Activated CD8-positive, alpha-beta T cell treated with anti-CD3 and anti-CD28 coated beads for 36 hours (primary cell): ENCODE data around the gene TSPAN32. TPM values are rescaled to one million over a fixed set of nuclear protein-coding genes. Genes with fewer than 3 reads are reported as not detected.
"Not testable (repeated sequence)": the region's sequence is repeated elsewhere in the genome, so short reads cannot be mapped to it uniquely, and the experiment has no call there.

Source experiments
- ATAC-seq: fragments of 200-7000 bp; cut with Tn5 transposase; one replicate; pipeline ENCODE4 v1.10.0; 2021; ENCODE audit warnings: mild to moderate bottlenecking, moderate library complexity
- CTCF ChIA-PET: fragments of 350-600 bp; sonication (Branson Sonifier 250); formaldehyde crosslinking; loops from one replicate; lab custom pipeline; 2021; ENCODE audit warnings: antibody characterized with exemption; lab: Charles Lee
- POLR2A ChIA-PET: fragments of 350-600 bp; sonication (Branson Sonifier 250); formaldehyde crosslinking; loops from one replicate; lab custom pipeline; 2021; ENCODE audit warnings: antibody characterized with exemption; lab: Charles Lee
- DNase-seq: peaks from one replicate; pipeline ENCODE4 v3.0.0-alpha.2; 2020
- H3K27ac Mint-ChIP-seq: one replicate; pipeline ENCODE4 v1.8.0; 2021; ENCODE audit warnings: mild to moderate bottlenecking, mixed read lengths
- H3K27me3 Mint-ChIP-seq: one replicate; pipeline ENCODE4 v1.8.0; 2021; ENCODE audit warnings: mixed read lengths
- H3K36me3 Mint-ChIP-seq: one replicate; pipeline ENCODE4 v1.8.0; 2021; ENCODE audit warnings: low read depth, mixed read lengths
- H3K4me1 Mint-ChIP-seq: one replicate; pipeline ENCODE4 v1.8.0; 2021; ENCODE audit warnings: low read depth, mixed read lengths
- H3K4me3 Mint-ChIP-seq: one replicate; pipeline ENCODE4 v1.8.0; 2021; ENCODE audit warnings: mild to moderate bottlenecking, moderate library complexity, mixed read lengths
- H3K9me3 Mint-ChIP-seq: one replicate; pipeline ENCODE4 v1.8.0; 2021; ENCODE audit warnings: mixed read lengths
- CTCF ChIP-seq: fragments of 200-600 bp; IDR thresholded peaks from one replicate; pipeline ENCODE4 v1.8.0; 2022; ENCODE audit warnings: antibody characterized with exemption, mild to moderate bottlenecking
- intact Hi-C: fragments of 100-400 bp; cut with micrococcal nuclease; formaldehyde crosslinking; loops from one replicate; pipeline ENCODE4 v1.10.0; 2022
- total RNA-seq, 2 experiments: library from RNA; stranded (reverse); gene quantifications; one replicate each; pipeline ENCODE4 v1.2.3, GENCODE V29; 2021

The TSPAN32 gene
- total RNA-seq, 2 experiments from 2014 or later = 3.1 to 4.9 TPM

- Mint-ChIP-seq H3K27me3 (no peaks in the 10 kb centered on the region), H3K4me3 (no peak overlapping the region), H3K4me1 (no peaks in the 10 kb centered on the region), H3K36me3 (no peaks in the 10 kb centered on the region), H3K27ac (no peak overlapping the region), H3K9me3 (no peaks in the 10 kb centered on the region)
- intact Hi-C loops = no loop called here
- no peak for ATAC-seq
- ChIA-PET POLR2A (no interaction called here), CTCF (no interaction called here)
- no peak for TF ChIP-seq CTCF
- no peak for DNase-seq
These were observed 61.3 kb downstream of the TSPAN32 start for GRCh38 chr11:2363130-2363529.

GRCh38 chr11:2363577-2364370 lies 62.0 kb downstream of the TSPAN32 start:
- CTCF ChIA-PET = no interaction called here
- no peak for ATAC-seq
- intact Hi-C loops = no loop called here
- no peak for DNase-seq
- no peak for TF ChIP-seq CTCF
- no peaks in the 10 kb centered on the region for H3K36me3 Mint-ChIP-seq
- H3K9me3 Mint-ChIP-seq = no peaks in the 10 kb centered on the region
- H3K4me1 Mint-ChIP-seq = no peaks in the 10 kb centered on the region
- no peak overlapping the region for H3K27ac Mint-ChIP-seq
- H3K4me3 Mint-ChIP-seq = no peak overlapping the region
- no peaks in the 10 kb centered on the region for H3K27me3 Mint-ChIP-seq
- POLR2A ChIA-PET = no interaction called here

- POLR2A ChIA-PET, H3K27me3 Mint-ChIP-seq, H3K4me1 Mint-ChIP-seq, DNase-seq, intact Hi-C loops, H3K9me3 Mint-ChIP-seq, ATAC-seq, H3K27ac Mint-ChIP-seq, CTCF ChIA-PET, H3K4me3 Mint-ChIP-seq, H3K36me3 Mint-ChIP-seq: not testable (repeated sequence)
These were observed 62.6 kb downstream of the TSPAN32 start for GRCh38 chr11:2364386-2364785.

GRCh38 chr11:2365571-2366210 lies 63.9 kb downstream of the TSPAN32 start:
- H3K4me3 Mint-ChIP-seq = no peak overlapping the region
- H3K9me3 Mint-ChIP-seq = no peaks in the 10 kb centered on the region
- no peak for TF ChIP-seq CTCF
- intact Hi-C loops = no loop called here
- ChIA-PET CTCF (interaction anchor here (0.6 kb wide), 1 partner anchor 165 kb away, joined by 3 read pairs; no protein-coding TSS in a partner anchor), POLR2A (no interaction called here)
- ATAC-seq (no peak), DNase-seq (no peak)
- no peak overlapping the region for H3K27ac Mint-ChIP-seq
- no peaks in the 10 kb centered on the region for H3K36me3 Mint-ChIP-seq
- H3K4me1 Mint-ChIP-seq = no peaks in the 10 kb centered on the region
- H3K27me3 Mint-ChIP-seq = no peaks in the 10 kb centered on the region

- Mint-ChIP-seq H3K4me1 (no peaks in the 10 kb centered on the region), H3K27ac (no peak overlapping the region), H3K9me3 (no peaks in the 10 kb centered on the region), H3K36me3 (no peaks in the 10 kb centered on the region), H3K4me3 (no peak overlapping the region), H3K27me3 (no peaks in the 10 kb centered on the region)
- ChIA-PET POLR2A (interaction anchor here (1.4 kb wide), 1 partner anchor 12 kb away, joined by 6 read pairs; no protein-coding TSS in a partner anchor), CTCF (interaction anchor here (0.6 kb wide), 1 partner anchor 165 kb away, joined by 3 read pairs; no protein-coding TSS in a partner anchor)
- TF ChIP-seq CTCF = no peak
- ATAC-seq (no peak), DNase-seq (no peak)
- intact Hi-C loops = no loop called here
These were observed 64.5 kb downstream of the TSPAN32 start for GRCh38 chr11:2366276-2366675.
